Brain microvascular endothelial cell (primary cell): ENCODE data around the gene WNT6.

Source experiments
- DNase-seq: peaks from one replicate; pipeline ENCODE4 v3.0.0-alpha.2; 2020
- H3K27ac ChIP-seq: fragments of 250-450 bp; sonication (Bioruptor Pico); 2 replicates; pipeline ENCODE4 v1.5.1; 2020; ENCODE audit warnings: mild to moderate bottlenecking, moderate library complexity
- H3K27me3 ChIP-seq: fragments of 250-450 bp; sonication (Bioruptor Pico); replicated peaks from 2 replicates; pipeline ENCODE4 v1.5.1; 2020; ENCODE audit warnings: mild to moderate bottlenecking
- H3K36me3 ChIP-seq: fragments of 250-450 bp; sonication (Bioruptor Pico); replicated peaks from 2 replicates; pipeline ENCODE4 v1.5.1; 2020; ENCODE audit warnings: mild to moderate bottlenecking
- H3K4me3 ChIP-seq: 2 replicates; pipeline ENCODE4 v1.5.1; 2011; ENCODE audit warnings: low read depth, mild to moderate bottlenecking, control low read depth, low read length, moderate library complexity
- CTCF ChIP-seq: IDR thresholded peaks from 2 replicates; pipeline ENCODE4 v1.5.1; 2011; ENCODE audit warnings: low read depth, mild to moderate bottlenecking, moderate library complexity, low read length, control low read depth, inconsistent platforms; ENCODE audit errors: missing control alignments
- in situ Hi-C: cut with HindIII; loops from 2 replicates; pipeline ENCODE4 v1.10.0; 2017; ENCODE audit warnings: low sequenced_read_pairs, low pct_ligation_motif_present

The WNT6 gene

GRCh38 chr2:218879776-218880101 lies 20.1 kb downstream of the WNT6 start:
- no peak for TF ChIP-seq CTCF
- no peak for DNase-seq
- in situ Hi-C loops, result no loop called here
- H3K27ac ChIP-seq, result no peak overlapping the region
- peaks cover 82% of the 10 kb centered on the region for H3K27me3 ChIP-seq
- no peaks in the 10 kb centered on the region for H3K36me3 ChIP-seq
- H3K4me3 ChIP-seq, result no peak overlapping the region

- in situ Hi-C loops, result no loop called here
- H3K4me3 ChIP-seq, result no peak within 1 kb of the TSS
- no peak for DNase-seq
- H3K36me3 ChIP-seq, result no peaks in the 10 kb centered on the region
- no peak within 1 kb of the TSS for H3K27ac ChIP-seq
- peaks cover 86% of the 10 kb centered on the region for H3K27me3 ChIP-seq
- no peak for TF ChIP-seq CTCF
Observed at GRCh38 chr2:218880102-218880858, 20.7 kb downstream of the WNT6 start, which contains the start of gene WNT10A. Gene WNT10A, plus strand, starts transcription at chr2:218880852. Its CDS starts 144 bp downstream, at chr2:218880996.

GRCh38 chr2:218880859-218881594 lies 21.4 kb downstream of the WNT6 start:
- DNase-seq, result no peak
- H3K27ac ChIP-seq, result no peak overlapping the region
- in situ Hi-C loops, result no loop called here
- no peak overlapping the region for H3K4me3 ChIP-seq
- TF ChIP-seq CTCF, result no peak
- H3K27me3 ChIP-seq, result peaks cover 86% of the 10 kb centered on the region
- H3K36me3 ChIP-seq, result no peaks in the 10 kb centered on the region

- TF ChIP-seq CTCF, result no peak
- in situ Hi-C loops, result no loop called here
- no peak overlapping the region for H3K4me3 ChIP-seq
- no peaks in the 10 kb centered on the region for H3K36me3 ChIP-seq
- H3K27me3 ChIP-seq, result peaks cover 80% of the 10 kb centered on the region
- no peak overlapping the region for H3K27ac ChIP-seq
- no peak for DNase-seq
Observed at GRCh38 chr2:218881744-218882460, 22.3 kb downstream of the WNT6 start.

GRCh38 chr2:218882461-218882816 lies 22.8 kb downstream of the WNT6 start:
- Histone ChIP-seq H3K27me3 (peaks cover 75% of the 10 kb centered on the region), H3K4me3 (no peak overlapping the region), H3K36me3 (no peaks in the 10 kb centered on the region), H3K27ac (no peak overlapping the region)
- DNase-seq, result no peak
- TF ChIP-seq CTCF, result no peak
- in situ Hi-C loops, result no loop called here
